ENCODE results near the gene SNTA1. TPM values are rescaled to one million over a fixed set of nuclear protein-coding genes. Genes with fewer than 3 reads are reported as not detected.

Gene SNTA1
- total and polyA plus RNA-seq, 2 of the 8 experiments (the other 6 are each of a cell fraction or from before 2014, with no cell fraction given): 4.5 to 8.0 TPM

DNA sequence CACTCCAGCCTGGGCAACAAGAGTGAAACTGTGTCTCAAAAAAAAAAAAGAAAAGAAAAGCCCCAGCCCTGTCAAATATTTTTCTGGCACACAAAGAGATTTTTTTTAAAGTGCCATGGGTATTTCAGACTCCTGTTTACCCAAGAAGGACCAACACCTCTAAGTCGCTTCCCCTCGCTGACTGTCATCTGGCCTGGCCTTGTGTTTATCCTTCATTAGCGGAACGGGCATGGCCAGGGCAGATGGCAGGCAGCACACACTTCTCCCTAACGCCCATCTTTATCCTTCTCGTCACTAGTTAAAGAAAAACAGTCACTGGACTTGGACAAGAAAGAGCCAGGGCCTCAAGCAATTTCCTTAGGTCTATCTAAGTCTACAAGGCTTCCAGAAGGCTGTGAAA, 39.0 kb upstream of the SNTA1 start:
- Histone ChIP-seq H2AK5ac (ENCODE audit: low read depth, low read length) (no peak overlapping the region), H4K91ac (replicated peaks; ENCODE audit: insufficient read length, low read length) (no peak overlapping the region), H4K20me1 (replicated peaks in 1 of 2; ENCODE audit: control insufficient read depth in 1 of 2, insufficient read depth in 2 of 2, low read length in 2 of 2) (no peaks in the 10 kb centered on the region), H3K9me3 (ENCODE audit: insufficient read depth in 2 of 2, low read depth in 1 of 2, low read length in 1 of 2) (no peaks in the 10 kb centered on the region), H3K9ac (replicated peaks in 1 of 4; ENCODE audit: extremely low read depth in 1 of 4, low read depth in 3 of 4, low read length in 3 of 4) (no peak overlapping the region), H3K27ac (ENCODE audit: low read depth, low read length) (no peak overlapping the region), H2BK12ac (ENCODE audit: low read depth, low read length) (no peak overlapping the region), H3K4ac (replicated peaks; ENCODE audit: insufficient read length, low read depth, low read length) (no peak overlapping the region), H3K27me3 (replicated peaks in 1 of 4; ENCODE audit: control insufficient read depth in 3 of 4, extremely low read depth in 1 of 4, insufficient read depth in 3 of 4, low read length in 3 of 4) (no peaks in the 10 kb centered on the region), H4K8ac (ENCODE audit: extremely low read depth, insufficient read depth, low read length) (no peak overlapping the region), H3K4me3 (ENCODE audit: extremely low read depth in 1 of 4, insufficient read depth in 2 of 4, low read depth in 3 of 4, low read length in 4 of 4) (no peak overlapping the region), H2BK15ac (ENCODE audit: low read length) (no peak overlapping the region), H3K4me2 (ENCODE audit: insufficient read depth in 1 of 2, low read depth in 2 of 2, low read length in 2 of 2) (no peak overlapping the region), H3K23ac (ENCODE audit: insufficient read length) (no peak overlapping the region), H2BK5ac (ENCODE audit: low read depth, low read length) (no peak overlapping the region), H3K56ac (replicated peaks; ENCODE audit: insufficient read length, low read depth, low read length) (no peak overlapping the region), H3K79me2 (ENCODE audit: control insufficient read depth in 1 of 2, insufficient read depth in 2 of 2, low read length in 2 of 2) (no peaks in the 10 kb centered on the region), H3K14ac (ENCODE audit: insufficient read length) (no peak overlapping the region), H3K79me1 (ENCODE audit: low read depth, low read length) (no peaks in the 10 kb centered on the region), H3K36me3 (ENCODE audit: control insufficient read depth in 2 of 4, insufficient read depth in 4 of 4, low read length in 3 of 4) (no peaks in the 10 kb centered on the region), H2BK120ac (replicated peaks; ENCODE audit: low read depth, low read length) (no peak overlapping the region), H4K5ac (ENCODE audit: insufficient read length, low read depth, low read length) (no peak overlapping the region), H3K18ac (ENCODE audit: extremely low read depth, low read length) (no peak overlapping the region), H3K23me2 (ENCODE audit: low read depth, low read length) (no peaks in the 10 kb centered on the region), H2BK20ac (ENCODE audit: low read length) (no peak overlapping the region), H2AFZ (ENCODE audit: low read length) (no peak overlapping the region), H3K4me1 (replicated peaks in 1 of 4; ENCODE audit: control insufficient read depth in 3 of 4, insufficient read depth in 4 of 4, low read length in 3 of 4) (peaks cover 0 to 2% (median 1%) of the 10 kb centered on the region in 4 experiments; a peak in 2 of 7 replicates)
- DNase-seq (ENCODE audit: low read depth in 1 of 2, low spot score in 2 of 2): no peak
- FAIRE-seq: no peak
- no peak for TF ChIP-seq HDAC6 (IDR thresholded peaks at IDR 0.05; ENCODE audit: low read depth, low read length)
- no peak for TF ChIP-seq KDM4A (IDR thresholded peaks at IDR 0.05; ENCODE audit: low read depth, low read length, severe bottlenecking)
- TF ChIP-seq BCL11A (IDR thresholded peaks at IDR 0.05; ENCODE audit: low read depth in 2 of 2, low read length in 2 of 2): no peak
- TF ChIP-seq KDM1A (IDR thresholded peaks at IDR 0.05; ENCODE audit: borderline replicate concordance, low read length): no peak
- no peak for TF ChIP-seq FOSL1 (IDR thresholded peaks at IDR 0.05; ENCODE audit: insufficient read depth, low read depth, low read length)
- TF ChIP-seq SIX5 (IDR thresholded peaks at IDR 0.05; ENCODE audit: low read depth, low read length): no peak
- no peak for TF ChIP-seq SP4 (IDR thresholded peaks at IDR 0.05; ENCODE audit: low read length)
- TF ChIP-seq SAP30 (IDR thresholded peaks at IDR 0.05; ENCODE audit: insufficient read depth, insufficient replicate concordance, low read length): no peak
- TF ChIP-seq, protein P1, sequence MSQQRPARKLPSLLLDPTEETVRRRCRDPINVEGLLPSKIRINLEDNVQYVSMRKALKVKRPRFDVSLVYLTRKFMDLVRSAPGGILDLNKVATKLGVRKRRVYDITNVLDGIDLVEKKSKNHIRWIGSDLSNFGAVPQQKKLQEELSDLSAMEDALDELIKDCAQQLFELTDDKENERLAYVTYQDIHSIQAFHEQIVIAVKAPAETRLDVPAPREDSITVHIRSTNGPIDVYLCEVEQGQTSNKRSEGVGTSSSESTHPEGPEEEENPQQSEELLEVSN (IDR thresholded peaks at IDR 0.05): no peak
- no peak for TF ChIP-seq TBP (IDR thresholded peaks at IDR 0.05; ENCODE audit: low read depth, low read length)
- no peak for TF ChIP-seq CHD2 (IDR thresholded peaks at IDR 0.05; ENCODE audit: low read length)
- TF ChIP-seq POLR2AphosphoS5 (IDR thresholded peaks at IDR 0.05; ENCODE audit: low read depth, low read length): no peak
- TF ChIP-seq ZNF274 (IDR thresholded peaks at IDR 0.05; ENCODE audit: borderline replicate concordance, extremely low read depth, low read length): no peak
- 93% methylated on average over 6 of the region's 6 CpGs; no CpG with 5 or more reads in 1 of the 2 experiments for WGBS, 2 experiments (ENCODE audit: extremely low coverage in 1 of 2, insufficient coverage in 1 of 2, insufficient read length in 1 of 2, insufficient replicate concordance in 2 of 2, low coverage in 1 of 2, low lambda C conversion rate in 2 of 2, missing lambda C conversion rate in 1 of 2)
- ChIA-PET CTCF (ENCODE audit: partially characterized antibody) (interaction anchor here (0.7 kb wide), 1 partner anchor 65 kb away, joined by 3 read pairs; no protein-coding TSS in a partner anchor), POLR2A (ENCODE audit: partially characterized antibody) (no interaction called here)

Measured in H1 (cell line).